ENCODE data around the gene PIGQ. TPM values are rescaled to one million over a fixed set of nuclear protein-coding genes. Genes with fewer than 3 reads are reported as not detected.
A peak's percentile ranks its signal among the peaks of the same experiment; 100 is the strongest.

The PIGQ gene
- total and polyA plus RNA-seq, 2 of the 13 experiments (the other 11 are each of a cell fraction or from before 2014, with no cell fraction given), result 7.7 to 19.7 TPM

GRCh38 chr16:543301-544164 is 26.2 kb upstream of the PIGQ start (continued):
- peak; percentile 88 for TF ChIP-seq ZFX (CRISPR knock-in tag; IDR thresholded peaks at IDR 0.05; ENCODE audit: low read depth)
- TF ChIP-seq TBX3 (IDR thresholded peaks at IDR 0.05; ENCODE audit: borderline replicate concordance), result no peak
- peak; percentile 81 for TF ChIP-seq ATF3 (CRISPR knock-in tag; IDR thresholded peaks at IDR 0.05)
- TF ChIP-seq ZNF160 (CRISPR knock-in tag; IDR thresholded peaks at IDR 0.05), result 0 out of 2 replicates have a peak, but pooled peaks have one; percentile 20
- no peak for TF ChIP-seq REPIN1 (CRISPR knock-in tag; IDR thresholded peaks at IDR 0.05; ENCODE audit: borderline replicate concordance, low read depth)
- TF ChIP-seq ZNF224 (CRISPR knock-in tag; IDR thresholded peaks at IDR 0.05), result no peak
- peak; percentile 44; the same call in 1 of the 2 replicates for TF ChIP-seq NRL (CRISPR knock-in tag; IDR thresholded peaks at IDR 0.05; ENCODE audit: borderline replicate concordance)
- peak; percentile 83; the same call in 1 of the 2 replicates for TF ChIP-seq HIC2 (CRISPR knock-in tag; IDR thresholded peaks at IDR 0.05; ENCODE audit: low read depth)
- TF ChIP-seq ZNF451 (CRISPR knock-in tag; IDR thresholded peaks at IDR 0.05), result peak; percentile 34; the same call in 1 of the 2 replicates
- no peak for TF ChIP-seq ZFP82 (CRISPR knock-in tag; IDR thresholded peaks at IDR 0.05; ENCODE audit: borderline replicate concordance)
- peak; percentile 89 for TF ChIP-seq ZBTB21 (CRISPR knock-in tag; IDR thresholded peaks at IDR 0.05)
- peak; percentile 69; the same call in 1 of the 2 replicates for TF ChIP-seq KDM3A (CRISPR knock-in tag; IDR thresholded peaks at IDR 0.05; ENCODE audit: low read depth)
- TF ChIP-seq DDIT3 (CRISPR knock-in tag; IDR thresholded peaks at IDR 0.05), result no peak
- no peak for TF ChIP-seq GPBP1L1 (CRISPR knock-in tag; IDR thresholded peaks at IDR 0.05)
- peak; percentile 46; the same call in 1 of the 2 replicates for TF ChIP-seq POLR2G (IDR thresholded peaks at IDR 0.05; ENCODE audit: low read depth, low read length)
- no peak for TF ChIP-seq MXD3 (CRISPR knock-in tag; IDR thresholded peaks at IDR 0.05)
- TF ChIP-seq RAD21 (CRISPR knock-in tag; IDR thresholded peaks at IDR 0.05), result peak; percentile 6; the same call in 1 of the 2 replicates
- TF ChIP-seq CTCF (CRISPR knock-in tag; IDR thresholded peaks at IDR 0.05), result peak; percentile 45
- TF ChIP-seq ATF4 (CRISPR knock-in tag; IDR thresholded peaks at IDR 0.05), result 0 out of 4 replicates have a peak, but pooled peaks of 1 of the 2 experiments have one; percentile 41
- no peak for TF ChIP-seq RORA (CRISPR knock-in tag; IDR thresholded peaks at IDR 0.05)
- peak; percentile 69; the same call in 1 of the 2 replicates for TF ChIP-seq ZNF225 (CRISPR knock-in tag; IDR thresholded peaks at IDR 0.05)

All from HepG2 (cell line).